Measurements from ENCODE around the gene USP37. TPM values are rescaled to one million over a fixed set of nuclear protein-coding genes. Genes with fewer than 3 reads are reported as not detected.

The USP37 gene
- total RNA-seq, 1 donor from 2014 or later: 6.4 TPM

DNA sequence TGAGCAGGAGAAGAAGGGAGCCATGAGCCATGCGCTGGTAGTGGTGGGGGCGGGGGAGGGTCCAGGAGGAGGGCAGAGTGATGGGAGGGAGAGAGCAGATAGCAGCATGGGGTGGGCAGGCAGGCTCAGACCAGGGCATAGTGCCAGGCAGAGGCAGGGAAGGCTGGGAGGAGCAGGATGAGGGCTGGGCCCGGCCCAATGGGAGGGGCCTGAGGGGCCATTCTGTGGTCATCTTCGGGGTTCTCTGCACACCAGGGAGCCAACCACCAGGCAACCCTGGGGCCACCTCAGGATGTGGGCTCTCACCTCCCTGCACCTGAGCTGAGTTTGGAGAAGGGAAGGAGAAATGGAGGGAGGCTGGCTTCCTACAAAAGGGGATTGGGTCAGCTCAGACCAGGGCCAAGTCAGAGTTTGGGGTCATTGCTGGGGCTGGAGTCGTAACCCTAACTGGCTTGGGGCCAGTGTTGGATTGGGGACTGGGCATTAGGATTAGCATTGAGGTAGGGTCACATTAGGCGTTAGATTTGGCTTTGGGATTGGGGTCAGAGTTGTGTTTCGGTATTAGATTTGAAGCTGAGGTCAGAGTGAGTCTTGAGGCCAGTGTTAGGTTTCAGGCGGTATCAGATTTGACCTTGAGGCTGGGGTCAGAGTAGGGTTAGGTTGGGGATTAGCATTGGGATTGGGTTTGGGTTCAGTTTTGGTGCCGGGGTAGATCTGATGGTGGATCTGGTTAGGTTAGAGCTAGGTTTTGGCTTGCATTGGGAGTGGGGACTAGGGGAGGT lies 138.0 kb downstream of the USP37 start:
- Histone ChIP-seq H3K79me2 (ENCODE audit: insufficient read depth, low read length) (no peaks in the 10 kb centered on the region), H3K27me3 (ENCODE audit: insufficient read depth, low read length) (peaks cover 6% of the 10 kb centered on the region), H3K36me3 (ENCODE audit: insufficient read depth, low read length) (no peaks in the 10 kb centered on the region), H3K4me3 (ENCODE audit: insufficient read depth, low read depth, low read length) (no peak overlapping the region), H3K4me1 (ENCODE audit: insufficient read depth, low read length) (no peaks in the 10 kb centered on the region), H3K9me3 (ENCODE audit: insufficient read depth, low read depth, low read length) (no peaks in the 10 kb centered on the region), H3K27ac (ENCODE audit: low read depth, low read length) (no peak overlapping the region), H3K4me2 (ENCODE audit: low read length) (no peak overlapping the region), H4K20me1 (ENCODE audit: insufficient read depth, low read length) (no peaks in the 10 kb centered on the region), H2AFZ (ENCODE audit: low read depth, low read length) (no peak overlapping the region), H3K9ac (ENCODE audit: low read length) (no peak overlapping the region)
- Mint-ChIP-seq H3K9me3 (ENCODE audit: unreplicated experiment) (peaks cover 4% of the 10 kb centered on the region), H3K27me3 (ENCODE audit: low read depth, unreplicated experiment) (peaks cover 27% of the 10 kb centered on the region), H3K27ac (ENCODE audit: unreplicated experiment) (no peak overlapping the region), H3K4me1 (ENCODE audit: low read depth, unreplicated experiment) (no peaks in the 10 kb centered on the region), H3K36me3 (ENCODE audit: low read depth, unreplicated experiment) (no peaks in the 10 kb centered on the region), H3K4me3 (ENCODE audit: unreplicated experiment) (no peak overlapping the region)
- FAIRE-seq (no peak), DNase-seq (ENCODE audit: low read depth) (no peak)
- TF ChIP-seq, protein P1, sequence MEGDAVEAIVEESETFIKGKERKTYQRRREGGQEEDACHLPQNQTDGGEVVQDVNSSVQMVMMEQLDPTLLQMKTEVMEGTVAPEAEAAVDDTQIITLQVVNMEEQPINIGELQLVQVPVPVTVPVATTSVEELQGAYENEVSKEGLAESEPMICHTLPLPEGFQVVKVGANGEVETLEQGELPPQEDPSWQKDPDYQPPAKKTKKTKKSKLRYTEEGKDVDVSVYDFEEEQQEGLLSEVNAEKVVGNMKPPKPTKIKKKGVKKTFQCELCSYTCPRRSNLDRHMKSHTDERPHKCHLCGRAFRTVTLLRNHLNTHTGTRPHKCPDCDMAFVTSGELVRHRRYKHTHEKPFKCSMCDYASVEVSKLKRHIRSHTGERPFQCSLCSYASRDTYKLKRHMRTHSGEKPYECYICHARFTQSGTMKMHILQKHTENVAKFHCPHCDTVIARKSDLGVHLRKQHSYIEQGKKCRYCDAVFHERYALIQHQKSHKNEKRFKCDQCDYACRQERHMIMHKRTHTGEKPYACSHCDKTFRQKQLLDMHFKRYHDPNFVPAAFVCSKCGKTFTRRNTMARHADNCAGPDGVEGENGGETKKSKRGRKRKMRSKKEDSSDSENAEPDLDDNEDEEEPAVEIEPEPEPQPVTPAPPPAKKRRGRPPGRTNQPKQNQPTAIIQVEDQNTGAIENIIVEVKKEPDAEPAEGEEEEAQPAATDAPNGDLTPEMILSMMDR (IDR thresholded peaks at IDR 0.05; ENCODE audit: insufficient read depth, low read depth, low read length): no peak
- TF ChIP-seq EZH2 (IDR thresholded peaks at IDR 0.05; ENCODE audit: insufficient read depth, low read length): no peak

DNA sequence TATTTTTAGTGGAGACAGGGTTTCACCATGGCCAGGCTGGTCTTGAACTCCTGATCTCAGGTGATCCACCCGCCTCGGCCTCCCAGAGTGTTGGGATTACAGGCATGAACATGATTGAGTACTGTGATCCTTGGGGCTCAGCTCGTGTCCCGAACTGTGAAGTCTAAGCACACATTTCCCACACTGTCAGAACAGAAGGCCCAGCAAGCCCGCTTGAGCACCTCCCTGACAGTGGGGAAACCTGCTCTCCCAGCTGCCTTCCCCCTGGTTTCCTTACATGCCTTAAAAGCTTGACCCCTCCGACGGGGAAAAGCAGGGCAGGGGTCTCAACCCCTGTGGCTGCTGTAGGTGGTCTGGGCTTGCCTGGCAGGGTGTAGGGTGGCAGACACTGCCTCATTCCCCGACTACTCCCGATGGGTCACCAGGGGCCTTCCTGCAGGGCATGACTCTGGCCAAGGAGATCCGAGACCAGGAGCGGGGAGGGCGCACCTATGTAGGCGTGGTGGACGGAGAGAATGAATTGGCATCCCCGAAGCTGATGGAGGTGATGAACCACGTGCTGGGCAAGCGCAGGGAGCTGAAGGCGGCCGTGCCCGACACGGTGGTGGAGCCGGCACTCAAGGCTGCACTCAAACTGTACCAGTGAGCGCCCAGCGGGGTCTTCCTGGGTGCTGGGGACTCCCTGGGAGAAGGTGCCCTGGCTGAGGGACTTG lies 139.1 kb downstream of the USP37 start:
- Mint-ChIP-seq H3K4me1 (ENCODE audit: low read depth, unreplicated experiment) (no peaks in the 10 kb centered on the region), H3K9me3 (ENCODE audit: unreplicated experiment) (peaks cover 4% of the 10 kb centered on the region), H3K36me3 (ENCODE audit: low read depth, unreplicated experiment) (no peaks in the 10 kb centered on the region), H3K4me3 (ENCODE audit: unreplicated experiment) (no peak overlapping the region), H3K27me3 (ENCODE audit: low read depth, unreplicated experiment) (peaks cover 27% of the 10 kb centered on the region), H3K27ac (ENCODE audit: unreplicated experiment) (no peak overlapping the region)
- no peak overlapping the region for H3K4me3 ChIP-seq (ENCODE audit: insufficient read depth, low read depth, low read length)
- no peak for TF ChIP-seq EZH2 (IDR thresholded peaks at IDR 0.05; ENCODE audit: insufficient read depth, low read length)
- TF ChIP-seq, protein P1 (IDR thresholded peaks at IDR 0.05; ENCODE audit: insufficient read depth, low read depth, low read length): no peak
- FAIRE-seq: no peak
- no peak overlapping the region for H3K27ac ChIP-seq (ENCODE audit: low read depth, low read length)
- H3K27me3 ChIP-seq (ENCODE audit: insufficient read depth, low read length): peaks cover 6% of the 10 kb centered on the region
- H3K36me3 ChIP-seq (ENCODE audit: insufficient read depth, low read length): no peaks in the 10 kb centered on the region
- no peak for DNase-seq (ENCODE audit: low read depth)
- H3K79me2 ChIP-seq (ENCODE audit: insufficient read depth, low read length): no peaks in the 10 kb centered on the region
- H2AFZ ChIP-seq (ENCODE audit: low read depth, low read length): no peak overlapping the region
- H3K4me2 ChIP-seq (ENCODE audit: low read length): no peak overlapping the region
- no peaks in the 10 kb centered on the region for H4K20me1 ChIP-seq (ENCODE audit: insufficient read depth, low read length)
- H3K9me3 ChIP-seq (ENCODE audit: insufficient read depth, low read depth, low read length): no peaks in the 10 kb centered on the region
- no peaks in the 10 kb centered on the region for H3K4me1 ChIP-seq (ENCODE audit: insufficient read depth, low read length)
- H3K9ac ChIP-seq (ENCODE audit: low read length): no peak overlapping the region
